NB4 (cell line): Measurements from ENCODE around the gene SH3BP1.
A peak's percentile ranks its signal among the peaks of the same experiment; 100 is the strongest.

ENCODE experiments used
- DNase-seq: peaks from one replicate; pipeline ENCODE4 v3.0.0; 2010; ENCODE audit warnings: low read depth
- H3K4me3 ChIP-seq: one replicate; pipeline ENCODE4 v1.5.1; 2011; ENCODE audit warnings: mild to moderate bottlenecking, low read depth, low read length, moderate library complexity
- MYC ChIP-seq: IDR thresholded peaks from 2 replicates; pipeline ENCODE4 v1.6.1; 2011; ENCODE audit warnings: low read depth, low read length
- POLR2A ChIP-seq: IDR thresholded peaks from 2 replicates; pipeline ENCODE4 v1.6.1; 2011; ENCODE audit warnings: mild to moderate bottlenecking; ENCODE audit not compliant: insufficient read length; ENCODE audit errors: extremely low read depth
- TF ChIP-seq, protein P1 (sequence below): IDR thresholded peaks from one replicate; pipeline ENCODE4 v1.5.1; 2012; ENCODE audit warnings: low read depth, low read length
- TF ChIP-seq, protein P2 (sequence below): IDR thresholded peaks from 2 replicates; pipeline ENCODE4 v1.6.1; 2011; ENCODE audit warnings: low read depth, low read length

The SH3BP1 gene

DNA sequence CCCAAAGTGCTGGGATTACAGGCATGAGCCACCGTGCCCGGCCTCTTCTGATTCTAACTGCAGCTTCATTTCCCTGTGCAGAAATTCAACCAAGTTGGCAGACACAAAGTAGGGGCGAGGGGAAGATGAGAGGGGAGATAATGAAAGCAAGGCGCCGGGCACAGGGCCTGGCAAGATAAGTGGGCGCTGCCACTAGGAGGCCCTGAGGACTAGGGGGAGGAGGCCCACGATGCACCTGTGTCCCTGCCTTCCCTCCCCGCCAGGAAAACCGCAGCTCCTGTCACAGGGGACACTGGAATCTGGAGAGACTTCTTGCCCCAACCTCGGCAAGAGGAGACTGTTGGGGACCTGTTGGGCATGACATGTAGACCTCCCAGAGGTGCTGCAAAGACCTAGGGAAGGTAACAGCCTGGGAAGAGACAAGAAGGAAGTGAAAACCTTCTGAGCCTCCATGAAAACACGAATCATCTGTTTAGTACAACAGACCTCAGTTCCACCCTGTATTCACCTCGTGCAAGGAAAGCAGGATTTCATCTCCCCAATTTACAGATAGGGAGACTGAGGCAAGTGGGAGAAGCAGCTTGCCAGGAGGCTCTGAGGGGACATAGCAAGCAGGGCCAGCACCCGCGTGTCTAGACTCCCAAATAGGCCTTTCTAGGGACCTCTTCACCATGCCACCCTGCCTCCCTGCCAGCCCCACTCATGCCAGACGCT is 32.9 kb downstream of the SH3BP1 start:
- TF ChIP-seq MYC = no peak
- TF ChIP-seq, protein P1, sequence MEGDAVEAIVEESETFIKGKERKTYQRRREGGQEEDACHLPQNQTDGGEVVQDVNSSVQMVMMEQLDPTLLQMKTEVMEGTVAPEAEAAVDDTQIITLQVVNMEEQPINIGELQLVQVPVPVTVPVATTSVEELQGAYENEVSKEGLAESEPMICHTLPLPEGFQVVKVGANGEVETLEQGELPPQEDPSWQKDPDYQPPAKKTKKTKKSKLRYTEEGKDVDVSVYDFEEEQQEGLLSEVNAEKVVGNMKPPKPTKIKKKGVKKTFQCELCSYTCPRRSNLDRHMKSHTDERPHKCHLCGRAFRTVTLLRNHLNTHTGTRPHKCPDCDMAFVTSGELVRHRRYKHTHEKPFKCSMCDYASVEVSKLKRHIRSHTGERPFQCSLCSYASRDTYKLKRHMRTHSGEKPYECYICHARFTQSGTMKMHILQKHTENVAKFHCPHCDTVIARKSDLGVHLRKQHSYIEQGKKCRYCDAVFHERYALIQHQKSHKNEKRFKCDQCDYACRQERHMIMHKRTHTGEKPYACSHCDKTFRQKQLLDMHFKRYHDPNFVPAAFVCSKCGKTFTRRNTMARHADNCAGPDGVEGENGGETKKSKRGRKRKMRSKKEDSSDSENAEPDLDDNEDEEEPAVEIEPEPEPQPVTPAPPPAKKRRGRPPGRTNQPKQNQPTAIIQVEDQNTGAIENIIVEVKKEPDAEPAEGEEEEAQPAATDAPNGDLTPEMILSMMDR = no peak
- TF ChIP-seq, protein P2, sequence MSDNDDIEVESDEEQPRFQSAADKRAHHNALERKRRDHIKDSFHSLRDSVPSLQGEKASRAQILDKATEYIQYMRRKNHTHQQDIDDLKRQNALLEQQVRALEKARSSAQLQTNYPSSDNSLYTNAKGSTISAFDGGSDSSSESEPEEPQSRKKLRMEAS = no peak
- DNase-seq = no peak
- no peak overlapping the region for H3K4me3 ChIP-seq

DNA sequence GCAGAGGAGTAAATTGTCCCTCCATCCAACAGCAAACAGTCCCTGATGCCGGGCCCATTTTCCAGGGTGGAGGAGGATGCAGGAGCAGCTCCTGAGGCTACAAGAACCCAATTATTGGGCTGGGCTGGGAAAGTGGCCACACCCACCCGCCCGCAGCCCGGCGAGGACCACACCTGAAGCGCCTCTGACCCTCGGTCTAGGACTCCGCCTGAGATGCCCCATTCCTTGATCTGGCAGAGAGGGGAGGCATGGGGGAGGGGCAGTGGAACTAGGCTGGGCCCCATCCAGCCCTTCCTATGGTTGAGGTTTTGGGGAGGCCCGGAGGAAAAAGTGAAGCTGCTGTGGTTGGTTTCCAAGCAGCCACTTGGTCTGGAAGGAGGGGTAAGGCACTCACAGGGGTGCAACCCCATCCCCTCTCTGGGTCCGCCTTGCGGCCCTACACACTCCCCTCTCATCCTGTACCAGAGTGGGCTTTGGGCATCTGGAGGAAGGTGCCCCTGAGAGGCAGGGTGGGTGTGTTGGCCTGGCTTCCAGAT is 33.5 kb downstream of the SH3BP1 start:
- no peak overlapping the region for H3K4me3 ChIP-seq
- DNase-seq = no peak
- TF ChIP-seq, protein P2 = no peak
- TF ChIP-seq MYC (no peak), POLR2A (no peak)
- TF ChIP-seq, protein P1 = no peak

DNA sequence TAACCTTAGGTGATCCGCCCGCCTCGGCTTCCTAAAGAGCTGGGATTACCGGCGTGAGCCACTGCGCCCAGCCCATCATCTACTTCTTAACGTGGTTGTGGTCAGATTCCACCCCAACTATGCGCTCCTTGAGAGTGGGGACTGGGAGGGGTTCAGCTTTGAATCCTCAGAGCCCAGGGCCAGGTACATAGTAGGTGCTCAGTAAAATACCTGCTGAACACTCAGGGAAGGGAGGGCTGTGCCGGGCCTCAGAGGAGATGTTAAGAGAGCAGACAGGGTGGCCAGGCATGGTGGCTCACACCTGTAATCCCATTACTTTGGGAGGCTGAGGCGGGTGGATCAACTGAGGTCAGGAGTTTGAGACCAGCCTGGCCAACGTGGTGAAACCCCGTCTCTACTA is 34.8 kb downstream of the SH3BP1 start:
- TF ChIP-seq, protein P1 = no peak
- TF ChIP-seq, protein P2 = no peak
- TF ChIP-seq POLR2A = no peak
- no peak for TF ChIP-seq MYC
- no peak for DNase-seq
- H3K4me3 ChIP-seq = no peak overlapping the region

DNA sequence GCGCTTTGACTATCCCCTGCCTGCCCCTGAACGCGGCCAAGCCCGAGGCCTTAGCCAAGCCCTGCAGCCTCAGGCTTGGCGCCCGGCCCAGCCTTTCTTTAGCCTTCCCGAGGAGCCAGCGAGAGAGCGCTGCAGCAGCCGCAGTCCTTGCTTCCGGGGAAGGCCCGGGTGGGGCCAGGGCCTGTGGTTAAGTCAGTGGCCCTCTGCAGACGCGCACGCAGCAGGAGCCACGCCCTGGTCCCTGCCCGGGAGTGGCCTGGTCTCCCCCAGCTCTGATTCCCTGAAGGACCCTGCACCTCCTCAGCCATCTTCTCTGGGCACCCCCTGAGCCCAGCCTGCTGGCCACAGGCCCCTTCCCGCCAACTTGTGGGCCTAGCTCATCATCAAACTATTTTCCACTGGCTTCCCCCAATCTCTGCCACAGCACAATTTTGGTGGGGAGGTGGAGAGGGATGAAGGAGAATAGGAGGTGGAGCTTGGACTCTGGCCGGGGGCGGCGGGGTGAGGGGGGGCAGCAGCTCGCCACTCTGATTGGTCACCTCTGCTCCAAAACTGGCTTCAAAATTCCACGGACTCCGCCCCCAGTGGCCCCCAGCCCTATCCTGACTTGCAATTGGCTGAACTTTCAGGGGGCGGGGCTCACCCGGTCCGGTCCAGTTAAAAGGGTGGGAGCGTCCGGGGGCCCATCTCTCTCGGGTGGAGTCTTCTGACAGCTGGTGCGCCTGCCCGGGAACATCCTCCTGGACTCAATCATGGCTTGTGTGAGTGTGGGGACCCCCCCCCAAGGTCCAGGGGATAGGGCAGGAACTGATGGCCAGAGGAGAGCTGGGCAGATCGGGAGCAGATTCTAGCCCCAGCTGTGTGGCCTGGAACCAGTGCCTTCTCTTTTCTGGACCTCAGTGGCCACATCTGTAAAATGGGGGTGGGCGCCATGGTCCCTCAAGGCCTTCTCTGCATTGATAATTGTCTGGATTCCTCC is 35.8 kb downstream of the SH3BP1 start, which contains the start of gene LGALS1:
Gene LGALS1, plus strand, starts transcription at position 686 of the 979 bp plus-strand sequence. Its CDS starts 67 bp downstream, at position 753.
- peak; percentile 94 for DNase-seq
- TF ChIP-seq, protein P2 = no peak
- TF ChIP-seq POLR2A (no peak), MYC (no peak)
- TF ChIP-seq, protein P1 = no peak
- peak within 1 kb of the TSS; percentile 85 for H3K4me3 ChIP-seq

DNA sequence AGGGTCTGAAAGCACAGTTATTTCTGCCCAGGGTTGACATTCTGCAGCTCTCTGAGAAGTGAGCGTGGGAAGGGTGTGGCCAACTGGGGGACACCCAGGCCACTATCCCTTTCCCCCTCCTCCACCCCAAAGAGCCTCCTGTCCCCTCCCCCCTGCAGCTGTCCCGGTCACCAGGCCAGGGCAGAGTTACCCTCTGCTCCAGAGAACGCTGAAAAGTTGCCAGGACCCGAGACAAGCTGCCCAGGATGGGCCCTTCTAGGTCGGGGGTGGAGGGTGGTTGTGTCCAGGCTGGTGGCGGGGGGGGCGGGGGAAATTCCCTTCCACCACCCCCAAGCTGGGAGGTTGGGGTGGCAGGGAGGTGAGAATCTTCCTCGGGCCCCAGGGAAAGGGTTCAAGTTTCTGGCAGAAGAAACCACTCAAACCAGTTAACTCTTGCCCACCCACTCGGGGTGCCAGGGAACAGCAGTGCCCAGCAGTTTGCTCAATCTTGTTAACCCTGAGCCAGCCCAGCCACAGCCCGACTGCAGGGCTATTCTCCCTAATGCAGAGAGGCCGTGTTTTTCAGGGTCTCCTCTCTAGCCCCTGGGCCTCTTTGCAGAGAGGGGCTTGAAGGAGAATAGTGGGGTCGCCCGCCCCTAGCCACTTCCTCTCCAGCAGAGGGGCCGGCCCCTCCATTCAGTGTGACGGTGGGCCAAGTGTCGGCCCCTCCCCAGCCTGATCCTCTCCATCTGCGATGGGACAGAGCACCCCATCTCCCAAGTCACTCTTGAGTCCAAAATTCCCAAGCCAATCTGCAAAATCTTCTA is 36.7 kb downstream of the SH3BP1 start:
- DNase-seq = peak; percentile 62
- H3K4me3 ChIP-seq = peak overlapping the region; percentile 85
- TF ChIP-seq, protein P1 = no peak
- TF ChIP-seq, protein P2 = no peak
- TF ChIP-seq POLR2A (no peak), MYC (no peak)
